Stimulated activated effector memory CD8-positive, alpha-beta T cell treated with anti-CD3 and anti-CD28 coated beads, Interleukin-12 subunit alpha, Interleukin-12 subunit beta, amount 100 ng/mL, for 72 hours (primary cell): Measurements from ENCODE around the gene SLC49A3.

Source experiments
- ATAC-seq: fragments of 150-1000 bp; cut with Tn5 transposase; 2 replicates; pipeline ENCODE4 v1.10.0; 2021
- DNase-seq, 2 donors: peaks; one replicate each; pipeline ENCODE4 v3.0.0; 2021 to 2022; ENCODE audit warnings: low spot score in 2 of 2
- H3K27ac Mint-ChIP-seq: one replicate; pipeline ENCODE4 v1.8.0; 2022; ENCODE audit warnings: mild to moderate bottlenecking, mixed read lengths
- H3K36me3 Mint-ChIP-seq: one replicate; pipeline ENCODE4 v1.8.0; 2022; ENCODE audit warnings: mild to moderate bottlenecking, mixed read lengths
- H3K4me1 Mint-ChIP-seq: one replicate; pipeline ENCODE4 v1.8.0; 2022; ENCODE audit warnings: mixed read lengths
- H3K4me3 Mint-ChIP-seq: one replicate; pipeline ENCODE4 v1.8.0; 2022; ENCODE audit warnings: mild to moderate bottlenecking, mixed read lengths
- H3K9me3 Mint-ChIP-seq: one replicate; pipeline ENCODE4 v1.8.0; 2022; ENCODE audit warnings: mixed read lengths

Gene SLC49A3

GRCh38 chr4:726235-726787 lies 37.4 kb upstream of the SLC49A3 start:
- H3K9me3 Mint-ChIP-seq: no peaks in the 10 kb centered on the region
- DNase-seq (no peak), ATAC-seq (no peak)
- H3K4me1 Mint-ChIP-seq: peaks cover 38% of the 10 kb centered on the region
- no peak overlapping the region for H3K4me3 Mint-ChIP-seq
- no peak overlapping the region for H3K27ac Mint-ChIP-seq
- H3K36me3 Mint-ChIP-seq: peaks cover 15% of the 10 kb centered on the region

GRCh38 chr4:725391-726234 lies 36.7 kb upstream of the SLC49A3 start:
- Mint-ChIP-seq H3K27ac (peak overlapping the region; percentile 29), H3K9me3 (no peaks in the 10 kb centered on the region), H3K36me3 (peaks cover 17% of the 10 kb centered on the region), H3K4me1 (peaks cover 41% of the 10 kb centered on the region), H3K4me3 (no peak overlapping the region)
- no peak for DNase-seq
- ATAC-seq: no peak

- H3K36me3 Mint-ChIP-seq: peaks cover 23% of the 10 kb centered on the region
- no peak for ATAC-seq
- no peak overlapping the region for H3K4me3 Mint-ChIP-seq
- DNase-seq: no peak
- peaks cover 56% of the 10 kb centered on the region for H3K4me1 Mint-ChIP-seq
- no peak overlapping the region for H3K27ac Mint-ChIP-seq
- no peaks in the 10 kb centered on the region for H3K9me3 Mint-ChIP-seq
Measured at GRCh38 chr4:723751-724530, 35.0 kb upstream of the SLC49A3 start.

- H3K36me3 Mint-ChIP-seq: peaks cover 23% of the 10 kb centered on the region
- H3K27ac Mint-ChIP-seq: no peak overlapping the region
- no peaks in the 10 kb centered on the region for H3K9me3 Mint-ChIP-seq
- DNase-seq (no peak), ATAC-seq (no peak)
- H3K4me1 Mint-ChIP-seq: peaks cover 61% of the 10 kb centered on the region
- no peak overlapping the region for H3K4me3 Mint-ChIP-seq
Measured at GRCh38 chr4:722851-723360, 34.0 kb upstream of the SLC49A3 start.

- H3K27ac Mint-ChIP-seq: no peak overlapping the region
- no peaks in the 10 kb centered on the region for H3K9me3 Mint-ChIP-seq
- H3K36me3 Mint-ChIP-seq: peaks cover 23% of the 10 kb centered on the region
- peaks cover 60% of the 10 kb centered on the region for H3K4me1 Mint-ChIP-seq
- no peak for DNase-seq
- ATAC-seq: no peak
- no peak overlapping the region for H3K4me3 Mint-ChIP-seq
Measured at GRCh38 chr4:722169-722725, 33.3 kb upstream of the SLC49A3 start.

GRCh38 chr4:721261-722168 lies 32.6 kb upstream of the SLC49A3 start:
- Mint-ChIP-seq H3K4me3 (no peak overlapping the region), H3K27ac (no peak overlapping the region), H3K36me3 (peaks cover 23% of the 10 kb centered on the region), H3K4me1 (peaks cover 54% of the 10 kb centered on the region), H3K9me3 (no peaks in the 10 kb centered on the region)
- ATAC-seq (no peak), DNase-seq (no peak)

GRCh38 chr4:720111-720860 lies 31.3 kb upstream of the SLC49A3 start:
- Mint-ChIP-seq H3K4me3 (no peak overlapping the region), H3K9me3 (no peaks in the 10 kb centered on the region), H3K36me3 (peaks cover 23% of the 10 kb centered on the region), H3K4me1 (peaks cover 48% of the 10 kb centered on the region), H3K27ac (peak overlapping the region; percentile 45)
- ATAC-seq: no peak
- DNase-seq: no peak

- H3K36me3 Mint-ChIP-seq: peaks cover 24% of the 10 kb centered on the region
- H3K9me3 Mint-ChIP-seq: no peaks in the 10 kb centered on the region
- H3K4me1 Mint-ChIP-seq: peaks cover 48% of the 10 kb centered on the region
- ATAC-seq: no peak
- peak overlapping the region; percentile 48 for H3K27ac Mint-ChIP-seq
- no peak for DNase-seq
- H3K4me3 Mint-ChIP-seq: no peak overlapping the region
Measured at GRCh38 chr4:718460-718859, 29.5 kb upstream of the SLC49A3 start.

GRCh38 chr4:717601-718320 lies 28.8 kb upstream of the SLC49A3 start:
- H3K27ac Mint-ChIP-seq: peak overlapping the region; percentile 48
- no peaks in the 10 kb centered on the region for H3K9me3 Mint-ChIP-seq
- no peak overlapping the region for H3K4me3 Mint-ChIP-seq
- no peak for DNase-seq
- peak; percentile 24 for ATAC-seq
- H3K36me3 Mint-ChIP-seq: peaks cover 17% of the 10 kb centered on the region
- peaks cover 55% of the 10 kb centered on the region for H3K4me1 Mint-ChIP-seq

- H3K4me1 Mint-ChIP-seq: peaks cover 47% of the 10 kb centered on the region
- no peak for DNase-seq
- no peaks in the 10 kb centered on the region for H3K9me3 Mint-ChIP-seq
- no peak overlapping the region for H3K4me3 Mint-ChIP-seq
- H3K27ac Mint-ChIP-seq: peak overlapping the region; percentile 76
- peaks cover 6% of the 10 kb centered on the region for H3K36me3 Mint-ChIP-seq
- ATAC-seq: no peak
Measured at GRCh38 chr4:714087-714486, 25.1 kb upstream of the SLC49A3 start.

GRCh38 chr4:712916-713632 lies 24.1 kb upstream of the SLC49A3 start:
- no peak overlapping the region for H3K27ac Mint-ChIP-seq

GRCh38 chr4:712093-712492 lies 23.1 kb upstream of the SLC49A3 start:
- no peak overlapping the region for H3K4me3 Mint-ChIP-seq
- no peak overlapping the region for H3K27ac Mint-ChIP-seq
- no peak for DNase-seq
- H3K4me1 Mint-ChIP-seq: peaks cover 40% of the 10 kb centered on the region
- no peaks in the 10 kb centered on the region for H3K9me3 Mint-ChIP-seq
- peaks cover 6% of the 10 kb centered on the region for H3K36me3 Mint-ChIP-seq
- ATAC-seq: no peak

More at GRCh38 chr4:712916-713632, 24.1 kb upstream of the SLC49A3 start:
- Mint-ChIP-seq H3K4me1 (peaks cover 48% of the 10 kb centered on the region), H3K36me3 (peaks cover 6% of the 10 kb centered on the region), H3K9me3 (no peaks in the 10 kb centered on the region), H3K4me3 (no peak overlapping the region)
- no peak for DNase-seq
- peak; percentile 13 for ATAC-seq

GRCh38 chr4:710916-711315 lies 22.0 kb upstream of the SLC49A3 start:
- no peaks in the 10 kb centered on the region for H3K9me3 Mint-ChIP-seq
- peaks cover 40% of the 10 kb centered on the region for H3K4me1 Mint-ChIP-seq
- DNase-seq (no peak), ATAC-seq (no peak)
- no peak overlapping the region for H3K4me3 Mint-ChIP-seq
- H3K27ac Mint-ChIP-seq: no peak overlapping the region
- H3K36me3 Mint-ChIP-seq: peaks cover 6% of the 10 kb centered on the region
